ENCODE results near the gene MYO1D.

- no peak for TF ChIP-seq CTCF (IDR thresholded peaks at IDR 0.05; ENCODE audit: insufficient read depth, low read depth, low read length)
- no peak for TF ChIP-seq EZH2 (IDR thresholded peaks at IDR 0.05; ENCODE audit: insufficient read depth, low read length)
Observed at GRCh38 chr17:32863559-32863958, 13.4 kb downstream of the MYO1D start.
